ENCODE results near the gene FABP3. TPM values are rescaled to one million over a fixed set of nuclear protein-coding genes. Genes with fewer than 3 reads are reported as not detected.

Gene FABP3
- total and polyA plus RNA-seq, 2 of the 4 experiments (the other 2 are of a cell fraction), result 4.8 to 8.6 TPM

GRCh38 chr1:31407029-31407626 lies 34.3 kb upstream of the FABP3 start:
- in situ Hi-C loops (cut with MboI; ENCODE audit: low sequenced_read_pairs), result no loop called here

More at GRCh38 chr1:31407029-31407626, 34.3 kb upstream of the FABP3 start:
- H2BK15ac ChIP-seq (ENCODE audit: low read depth, low read length), result no peak overlapping the region; the same call in 2 of the 3 replicates
- H2AFZ ChIP-seq (replicated peaks; ENCODE audit: low read length, poor library complexity), result peak overlapping the region; percentile 80
- no peak overlapping the region for H3K9ac ChIP-seq (ENCODE audit: low read depth, low read length)
- peaks cover 26% of the 10 kb centered on the region for H3K9me1 ChIP-seq (ENCODE audit: insufficient read depth, low read length)
- H2BK20ac ChIP-seq (ENCODE audit: low read depth, low read length), result no peak overlapping the region
- H3K27me3 ChIP-seq (ENCODE audit: control insufficient read depth, insufficient read depth, low read length), result no peaks in the 10 kb centered on the region
- H3K56ac ChIP-seq (ENCODE audit: extremely low read depth, insufficient read depth, low read length), result no peak overlapping the region
- H3K4me2 ChIP-seq (ENCODE audit: low read depth, low read length), result no peak overlapping the region
- H3K36me3 ChIP-seq (ENCODE audit: control insufficient read depth, insufficient read depth, low read length), result no peaks in the 10 kb centered on the region
- WGBS, 2 experiments (ENCODE audit: extremely low coverage in 2 of 2, insufficient read length in 1 of 2), result 84% methylated on average over 8 of the region's 18 CpGs; no CpG with 5 or more reads in 1 of the 2 experiments
- peak overlapping the region; percentile 77 for H2AK9ac ChIP-seq (replicated peaks; ENCODE audit: low read depth, low read length, poor library complexity)
- CTCF ChIA-PET, result no interaction called here
- peak overlapping the region; percentile 35; the same call in 1 of the 2 replicates for H2AK5ac ChIP-seq (ENCODE audit: low read depth, low read length)
- H3K27ac ChIP-seq (ENCODE audit: insufficient read depth, low read length), result no peak overlapping the region
- H3K4ac ChIP-seq (ENCODE audit: low read depth, low read length), result peak overlapping the region; percentile 29; the same call in 1 of the 2 replicates
- H2BK5ac ChIP-seq (ENCODE audit: low read depth, low read length, poor library complexity, severe bottlenecking), result peak overlapping the region; percentile 10
- BruUV-seq (replicated peaks), result no TSS peak
- H3K14ac ChIP-seq (replicated peaks; ENCODE audit: low read depth, low read length), result 0 out of 2 replicates have a peak overlapping the region, but pooled peaks have one; percentile 37
- ATAC-seq (ENCODE audit: low read depth) (no peak), DNase-seq (no peak)
- H4K5ac ChIP-seq (ENCODE audit: low read depth, low read length), result no peak overlapping the region
- dilution Hi-C loops (cut with HindIII; ENCODE audit: low sequenced_read_pairs, unreplicated experiment) (no loop called here), intact Hi-C loops (cut with micrococcal nuclease) (no loop called here)
- H3K4me1 ChIP-seq (ENCODE audit: control insufficient read depth, insufficient read depth, low read length), result peaks cover 26% of the 10 kb centered on the region
- no peaks in the 10 kb centered on the region for H3K9me3 ChIP-seq (ENCODE audit: control insufficient read depth, insufficient read depth, low read length)
- POLR2A ChIA-PET (ENCODE audit: unreplicated experiment), result no interaction called here
- H4K20me1 ChIP-seq (ENCODE audit: insufficient read depth, low read length), result no peaks in the 10 kb centered on the region
- no peak overlapping the region for H3K4me3 ChIP-seq (ENCODE audit: insufficient read depth, low read depth, low read length)
- no peak overlapping the region for H4K91ac ChIP-seq (ENCODE audit: insufficient read depth, low read depth, low read length)
- no peak overlapping the region for H2BK120ac ChIP-seq (ENCODE audit: low read depth, low read length)
- H3K79me1 ChIP-seq (ENCODE audit: low read depth in 1 of 2, low read length in 2 of 2), result peaks cover 0 to 4% of the 10 kb centered on the region in 2 experiments; a peak in 1 of 4 replicates
- TF ChIP-seq FOS (IDR thresholded peaks at IDR 0.05; ENCODE audit: low read depth, low read length) (no peak), CHD1 (IDR thresholded peaks at IDR 0.05; ENCODE audit: low read depth, low read length) (no peak), SMC3 (IDR thresholded peaks at IDR 0.05; ENCODE audit: low read depth, low read length) (no peak), RAD21 (IDR thresholded peaks at IDR 0.05; ENCODE audit: low read length) (no peak), RCOR1 (IDR thresholded peaks at IDR 0.05; ENCODE audit: insufficient replicate concordance, low read length) (no peak), MXI1 (IDR thresholded peaks at IDR 0.05; ENCODE audit: borderline replicate concordance, low read depth, low read length) (no peak), BHLHE40 (IDR thresholded peaks at IDR 0.05; ENCODE audit: low read depth, low read length) (no peak), NFE2L2 (IDR thresholded peaks at IDR 0.05; ENCODE audit: low read depth, low read length) (no peak), USF2 (IDR thresholded peaks at IDR 0.05; ENCODE audit: low read depth, low read length) (no peak)
- H3K18ac ChIP-seq (ENCODE audit: low read depth, low read length), result no peak overlapping the region
- H4K8ac ChIP-seq (ENCODE audit: low read depth in 2 of 2, low read length in 2 of 2), result no peak overlapping the region
- H3K23ac ChIP-seq (ENCODE audit: low read depth, low read length), result no peak overlapping the region

Data from IMR-90 (cell line).